Keratinocyte (primary cell): Measurements from ENCODE around the gene LMBR1.

Source experiments
- EZH2 ChIP-seq: IDR thresholded peaks from one replicate; pipeline ENCODE4 v1.6.1; 2012; ENCODE audit warnings: inconsistent platforms, mild to moderate bottlenecking, low read length, moderate library complexity
- TF ChIP-seq, protein P1 (sequence below), 3 experiments: IDR thresholded peaks in 1 of 3; conservative IDR thresholded peaks in 1 of 3; optimal IDR thresholded peaks in 1 of 3; 2 replicates in 2 of 3; 3 replicates in 1 of 3; pipeline versions ENCODE3 to v1.5.1; 2011; ENCODE audit warnings: low read length in 3 of 3, mild to moderate bottlenecking in 3 of 3, moderate library complexity in 2 of 3, control low read depth in 1 of 3, inconsistent platforms in 1 of 3; ENCODE audit not compliant: insufficient read depth in 2 of 3; ENCODE audit errors: extremely low read depth in 1 of 3

DNA sequence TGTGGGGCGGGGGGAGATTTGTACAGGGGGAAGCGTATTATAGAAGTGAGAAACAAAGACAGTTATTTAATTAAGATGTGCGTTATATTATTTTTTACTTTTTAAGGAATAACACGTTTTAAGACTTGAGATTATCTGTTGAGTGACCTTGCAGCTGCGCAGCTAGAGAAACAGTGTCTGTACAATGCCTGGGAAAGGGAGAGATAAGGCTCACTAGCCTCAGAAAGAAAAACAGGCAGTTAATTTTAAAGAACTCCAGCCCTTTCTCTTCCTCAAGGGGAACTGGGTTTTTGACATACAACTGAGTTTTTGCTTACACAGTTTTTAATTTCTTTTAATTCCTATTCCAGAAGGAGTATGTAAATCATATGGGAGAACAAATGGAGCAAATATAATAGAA, 50.7 kb downstream of the LMBR1 start:
- TF ChIP-seq, protein P1, sequence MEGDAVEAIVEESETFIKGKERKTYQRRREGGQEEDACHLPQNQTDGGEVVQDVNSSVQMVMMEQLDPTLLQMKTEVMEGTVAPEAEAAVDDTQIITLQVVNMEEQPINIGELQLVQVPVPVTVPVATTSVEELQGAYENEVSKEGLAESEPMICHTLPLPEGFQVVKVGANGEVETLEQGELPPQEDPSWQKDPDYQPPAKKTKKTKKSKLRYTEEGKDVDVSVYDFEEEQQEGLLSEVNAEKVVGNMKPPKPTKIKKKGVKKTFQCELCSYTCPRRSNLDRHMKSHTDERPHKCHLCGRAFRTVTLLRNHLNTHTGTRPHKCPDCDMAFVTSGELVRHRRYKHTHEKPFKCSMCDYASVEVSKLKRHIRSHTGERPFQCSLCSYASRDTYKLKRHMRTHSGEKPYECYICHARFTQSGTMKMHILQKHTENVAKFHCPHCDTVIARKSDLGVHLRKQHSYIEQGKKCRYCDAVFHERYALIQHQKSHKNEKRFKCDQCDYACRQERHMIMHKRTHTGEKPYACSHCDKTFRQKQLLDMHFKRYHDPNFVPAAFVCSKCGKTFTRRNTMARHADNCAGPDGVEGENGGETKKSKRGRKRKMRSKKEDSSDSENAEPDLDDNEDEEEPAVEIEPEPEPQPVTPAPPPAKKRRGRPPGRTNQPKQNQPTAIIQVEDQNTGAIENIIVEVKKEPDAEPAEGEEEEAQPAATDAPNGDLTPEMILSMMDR (optimal IDR thresholded peaks at IDR 0.05 in 1 of 3, IDR thresholded peaks at IDR 0.05 in 1 of 3, conservative IDR thresholded peaks at IDR 0.05 in 1 of 3; ENCODE audit: extremely low read depth in 1 of 3, insufficient read depth in 2 of 3, low read length in 3 of 3), result no peak
- no peak for TF ChIP-seq EZH2
